Kidney epithelial cell (primary cell): ENCODE results near the gene HLA-B. TPM values are rescaled to one million over a fixed set of nuclear protein-coding genes. Genes with fewer than 3 reads are reported as not detected.

Source experiments
- DNase-seq: peaks from one replicate; pipeline ENCODE4 v3.0.0-alpha.2; 2010; ENCODE audit warnings: low read depth
- H3K27me3 ChIP-seq: 2 replicates; pipeline ENCODE4 v1.6.0; 2011; ENCODE audit warnings: low read length; ENCODE audit not compliant: control insufficient read depth, insufficient read depth
- H3K36me3 ChIP-seq: 2 replicates; pipeline ENCODE4 v1.5.1; 2011; ENCODE audit warnings: low read length; ENCODE audit not compliant: control insufficient read depth, insufficient read depth
- H3K4me3 ChIP-seq: 2 replicates; pipeline ENCODE4 v1.5.1; 2011; ENCODE audit warnings: low read depth, mild to moderate bottlenecking, control low read depth, low read length
- CTCF ChIP-seq: IDR thresholded peaks from 2 replicates; pipeline ENCODE4 v1.5.1; 2011; ENCODE audit warnings: mild to moderate bottlenecking, moderate library complexity, low read length, control low read depth, inconsistent platforms; ENCODE audit not compliant: insufficient read depth, poor library complexity, severe bottlenecking
- total RNA-seq: library from RNA; depleted of rRNA; stranded (reverse); fragments of >200 nt; gene quantifications from 2 replicates; pipeline ENCODE4 v1.2.3, GENCODE V29; 2015

The HLA-B gene
- total RNA-seq, 1 donor from 2014 or later, result 484 TPM

GRCh38 chr6:31308050-31308844 is 48.7 kb downstream of the HLA-B start:
- TF ChIP-seq CTCF, result no peak
- Histone ChIP-seq H3K27me3 (peaks cover 30% of the 10 kb centered on the region), H3K4me3 (no peak overlapping the region), H3K36me3 (no peaks in the 10 kb centered on the region)
- DNase-seq, result no peak

GRCh38 chr6:31307669-31308049 is 49.3 kb downstream of the HLA-B start:
- no peak overlapping the region for H3K4me3 ChIP-seq
- no peak for TF ChIP-seq CTCF
- DNase-seq, result no peak
- H3K36me3 ChIP-seq, result no peaks in the 10 kb centered on the region
- H3K27me3 ChIP-seq, result peaks cover 30% of the 10 kb centered on the region

GRCh38 chr6:31305703-31306219 is 51.2 kb downstream of the HLA-B start:
- no peak overlapping the region for H3K4me3 ChIP-seq
- no peak for DNase-seq
- no peak for TF ChIP-seq CTCF
- H3K27me3 ChIP-seq, result peaks cover 27% of the 10 kb centered on the region
- no peaks in the 10 kb centered on the region for H3K36me3 ChIP-seq

GRCh38 chr6:31304683-31305082 is 52.3 kb downstream of the HLA-B start:
- no peak for DNase-seq
- TF ChIP-seq CTCF, result no peak
- no peak overlapping the region for H3K4me3 ChIP-seq
- no peaks in the 10 kb centered on the region for H3K36me3 ChIP-seq
- peaks cover 22% of the 10 kb centered on the region for H3K27me3 ChIP-seq

Other genes starting within 250 kb of the HLA-B start
- 0.62 and 0.79 TPM in 2 replicates for gene C6orf15, start 244.6 kb downstream of the HLA-B start, total RNA-seq
- gene PSORS1C1, start 242.4 kb downstream of the HLA-B start, total RNA-seq, result 0.38 and 0.48 TPM in 2 replicates
- gene CDSN, start 236.7 kb downstream of the HLA-B start, total RNA-seq, result not detected in 2 replicates
- gene PSORS1C2, start 218.1 kb downstream of the HLA-B start, total RNA-seq, result not detected in 2 replicates
- gene CCHCR1, start 199.4 kb downstream of the HLA-B start, total RNA-seq, result 16.4 and 20.2 TPM in 2 replicates
- gene TCF19, start 198.6 kb downstream of the HLA-B start, total RNA-seq, result 6.4 and 10.1 TPM in 2 replicates
- 0.21 and 0.68 TPM in 2 replicates for gene POU5F1, start 186.5 kb downstream of the HLA-B start, total RNA-seq
- gene HLA-C, start 85.1 kb downstream of the HLA-B start, total RNA-seq, result 696 and 738 TPM in 2 replicates
- 33.2 and 48.8 TPM in 2 replicates for gene MICA, start 46.4 kb upstream of the HLA-B start, total RNA-seq
- 6.9 and 8.1 TPM in 2 replicates for gene MICB, start 141.0 kb upstream of the HLA-B start, total RNA-seq
- gene MCCD1, start 171.8 kb upstream of the HLA-B start, total RNA-seq, result not detected in 2 replicates
- 290 and 412 TPM in 2 replicates for gene DDX39B, start 184.8 kb upstream of the HLA-B start, total RNA-seq
- 0.67 and 2.7 TPM in 2 replicates for gene ATP6V1G2, start 189.4 kb upstream of the HLA-B start, total RNA-seq
- gene NFKBIL1, start 190.4 kb upstream of the HLA-B start, total RNA-seq, result 41.9 and 44.0 TPM in 2 replicates
- 0.92 TPM in 1 of 2 replicates, not detected in the other for gene LTA, start 215.1 kb upstream of the HLA-B start, total RNA-seq
- 16.7 and 18.6 TPM in 2 replicates for gene TNF, start 218.4 kb upstream of the HLA-B start, total RNA-seq
- 19.3 and 21.4 TPM in 2 replicates for gene LTB, start 225.2 kb upstream of the HLA-B start, total RNA-seq
- 0.42 TPM in 1 of 2 replicates, not detected in the other for gene LST1, start 229.1 kb upstream of the HLA-B start, total RNA-seq
- not detected in 2 replicates for gene NCR3, start 235.8 kb upstream of the HLA-B start, total RNA-seq